G401 (cell line): ENCODE measurements around the gene GATA1. TPM values are rescaled to one million over a fixed set of nuclear protein-coding genes. Genes with fewer than 3 reads are reported as not detected.

ENCODE experiments used
- DNase-seq: peaks from one replicate; pipeline ENCODE4 v3.0.0-alpha.2; 2015; ENCODE audit warnings: low spot score
- in situ Hi-C: cut with HindIII; loops from 2 replicates; pipeline ENCODE4 v1.10.0; 2016; ENCODE audit warnings: low sequenced_read_pairs, mixed read lengths
- total RNA-seq: library from RNA; depleted of rRNA; stranded (reverse); fragments of >200 nt; shearing (Covaris generic); gene quantifications from 2 replicates; pipeline ENCODE4 v1.2.3, GENCODE V29; 2014

The GATA1 gene
- total RNA-seq, 1 experiment from 2014 or later, result not detected

GRCh38 chrX:48782216-48782615, 4.2 kb upstream of the GATA1 start:
- DNase-seq, result no peak
- in situ Hi-C loops, result no loop called here

- in situ Hi-C loops, result no loop called here
- DNase-seq, result no peak
Observed at GRCh38 chrX:48782795-48783194, 3.6 kb upstream of the GATA1 start.

- in situ Hi-C loops, result no loop called here
- no peak for DNase-seq
Observed at GRCh38 chrX:48784726-48785125, 1.7 kb upstream of the GATA1 start.

- in situ Hi-C loops, result no loop called here
- no peak for DNase-seq
Observed at GRCh38 chrX:48785186-48785539, 1.2 kb upstream of the GATA1 start.

GRCh38 chrX:48785540-48786214, 713 bp upstream of the GATA1 start:
- in situ Hi-C loops, result no loop called here
- no peak for DNase-seq

GRCh38 chrX:48786825-48787504, 575 bp downstream of the GATA1 start:
- no peak for DNase-seq
- in situ Hi-C loops, result no loop called here

GRCh38 chrX:48787505-48788443, 1.4 kb downstream of the GATA1 start:
- no peak for DNase-seq
- in situ Hi-C loops, result no loop called here

GRCh38 chrX:48789366-48790220, 3.2 kb downstream of the GATA1 start:
- no peak for DNase-seq
- in situ Hi-C loops, result no loop called here

GRCh38 chrX:48790477-48790876, 4.1 kb downstream of the GATA1 start:
- no peak for DNase-seq
- in situ Hi-C loops, result no loop called here

- in situ Hi-C loops, result no loop called here
- DNase-seq, result no peak
Observed at GRCh38 chrX:48791063-48791820, 4.9 kb downstream of the GATA1 start.

- in situ Hi-C loops, result no loop called here
- no peak for DNase-seq
Observed at GRCh38 chrX:48792219-48792618, 5.8 kb downstream of the GATA1 start.

- in situ Hi-C loops, result no loop called here
- no peak for DNase-seq
Observed at GRCh38 chrX:48793935-48794334, 7.5 kb downstream of the GATA1 start.

GRCh38 chrX:48794340-48794910, 8.0 kb downstream of the GATA1 start:
- in situ Hi-C loops, result no loop called here
- no peak for DNase-seq

- in situ Hi-C loops, result no loop called here
- no peak for DNase-seq
Observed at GRCh38 chrX:48794911-48795515, 8.6 kb downstream of the GATA1 start.

GRCh38 chrX:48798318-48798717, 11.9 kb downstream of the GATA1 start:
- no peak for DNase-seq
- in situ Hi-C loops, result no loop called here

- peak; percentile 1 for DNase-seq
- in situ Hi-C loops, result no loop called here
Observed at GRCh38 chrX:48800574-48801279, 14.3 kb downstream of the GATA1 start.
